Measurements from ENCODE around the gene MACROH2A1.
A peak's percentile ranks its signal among the peaks of the same experiment; 100 is the strongest.

MACROH2A1 gene

DNA sequence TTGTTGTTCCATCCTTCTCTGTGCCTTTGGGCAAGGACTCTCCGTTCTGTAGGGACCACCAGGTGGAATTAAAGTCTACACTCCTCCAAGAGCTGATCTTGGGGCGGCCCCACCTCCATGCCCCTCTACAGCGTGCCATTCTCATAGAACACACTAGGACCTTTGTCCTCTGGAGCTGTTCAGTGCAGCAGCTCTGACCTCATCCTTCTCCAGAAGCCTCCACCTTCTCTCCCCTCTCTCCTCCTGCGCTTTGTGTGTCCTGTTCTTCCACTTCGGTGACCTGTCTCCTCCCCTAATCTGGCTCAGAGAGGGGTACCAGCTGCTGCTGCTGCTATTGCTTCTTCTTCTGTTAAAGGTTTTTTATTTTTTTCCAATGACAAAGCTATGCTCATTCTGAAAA is 1.8 kb upstream of the MACROH2A1 start:
- H3K4me2 ChIP-seq (ENCODE audit: low read length): no peak overlapping the region
- no peak overlapping the region for H3K27ac ChIP-seq (ENCODE audit: low read depth, low read length)

DNA sequence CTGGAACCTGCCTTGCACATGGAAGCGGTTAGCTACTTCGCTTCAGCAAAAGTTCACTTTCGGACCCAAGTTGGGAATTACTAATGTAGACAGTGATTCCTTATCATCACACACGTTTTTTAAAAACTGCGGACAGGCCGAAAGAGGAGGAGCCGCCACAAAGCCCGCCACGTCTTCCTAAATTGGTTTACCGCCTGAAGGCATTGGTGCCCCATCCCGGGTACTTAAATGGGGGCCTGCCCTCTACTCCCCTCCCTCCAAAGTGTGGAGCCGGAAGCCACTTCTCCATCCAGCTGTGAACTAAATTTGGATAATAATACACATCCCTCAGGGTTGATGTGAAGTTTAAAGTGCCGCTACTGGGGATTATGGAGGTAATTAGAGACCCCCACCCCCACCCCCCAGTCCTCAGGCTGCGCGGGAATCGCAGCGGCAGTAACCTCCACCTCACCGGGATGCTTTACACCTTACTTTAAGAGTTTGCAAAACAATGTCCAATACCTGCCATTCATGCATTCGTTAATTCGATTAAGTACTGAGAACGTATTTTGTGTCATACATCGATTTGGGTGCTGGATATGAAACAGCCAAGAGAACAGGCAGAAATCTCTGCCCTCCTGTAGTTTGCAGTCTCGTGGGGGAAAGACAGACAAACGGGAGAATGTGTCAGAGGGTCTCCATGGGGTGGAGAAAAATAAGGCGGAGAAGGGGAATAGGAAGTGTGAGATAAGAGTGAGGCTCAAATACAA is 937 bp upstream of the MACROH2A1 start:
- peak overlapping the region; percentile 84 for H3K4me3 ChIP-seq (ENCODE audit: low read length)
- TF ChIP-seq, protein P1, sequence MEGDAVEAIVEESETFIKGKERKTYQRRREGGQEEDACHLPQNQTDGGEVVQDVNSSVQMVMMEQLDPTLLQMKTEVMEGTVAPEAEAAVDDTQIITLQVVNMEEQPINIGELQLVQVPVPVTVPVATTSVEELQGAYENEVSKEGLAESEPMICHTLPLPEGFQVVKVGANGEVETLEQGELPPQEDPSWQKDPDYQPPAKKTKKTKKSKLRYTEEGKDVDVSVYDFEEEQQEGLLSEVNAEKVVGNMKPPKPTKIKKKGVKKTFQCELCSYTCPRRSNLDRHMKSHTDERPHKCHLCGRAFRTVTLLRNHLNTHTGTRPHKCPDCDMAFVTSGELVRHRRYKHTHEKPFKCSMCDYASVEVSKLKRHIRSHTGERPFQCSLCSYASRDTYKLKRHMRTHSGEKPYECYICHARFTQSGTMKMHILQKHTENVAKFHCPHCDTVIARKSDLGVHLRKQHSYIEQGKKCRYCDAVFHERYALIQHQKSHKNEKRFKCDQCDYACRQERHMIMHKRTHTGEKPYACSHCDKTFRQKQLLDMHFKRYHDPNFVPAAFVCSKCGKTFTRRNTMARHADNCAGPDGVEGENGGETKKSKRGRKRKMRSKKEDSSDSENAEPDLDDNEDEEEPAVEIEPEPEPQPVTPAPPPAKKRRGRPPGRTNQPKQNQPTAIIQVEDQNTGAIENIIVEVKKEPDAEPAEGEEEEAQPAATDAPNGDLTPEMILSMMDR (IDR thresholded peaks at IDR 0.05; ENCODE audit: low read depth, low read length, poor library complexity, severe bottlenecking): no peak
- no peak for TF ChIP-seq EZH2phosphoT487 (IDR thresholded peaks at IDR 0.05; ENCODE audit: borderline replicate concordance, low read length)
- H3K36me3 ChIP-seq (ENCODE audit: control insufficient read depth, low read length): peaks cover 36% of the 10 kb centered on the region
- no peaks in the 10 kb centered on the region for H3K9me3 ChIP-seq (ENCODE audit: control insufficient read depth, insufficient read depth, low read length)
- peaks cover 51% of the 10 kb centered on the region for H3K79me2 ChIP-seq (ENCODE audit: control insufficient read depth, low read length)
- H3K4me1 ChIP-seq (ENCODE audit: control insufficient read depth, low read length): peaks cover 43% of the 10 kb centered on the region
- H3K27ac ChIP-seq (ENCODE audit: low read depth, low read length): peak overlapping the region; percentile 68
- peaks cover 21% of the 10 kb centered on the region for H4K20me1 ChIP-seq (ENCODE audit: control insufficient read depth, insufficient read depth, low read depth, low read length)
- no peaks in the 10 kb centered on the region for H3K9me2 ChIP-seq (replicated peaks; ENCODE audit: control insufficient read depth, low read length)
- H3K4me2 ChIP-seq (ENCODE audit: low read length): peak overlapping the region; percentile 86
- no peaks in the 10 kb centered on the region for H3F3A ChIP-seq (ENCODE audit: control insufficient read depth, insufficient read depth)
- peaks cover under 1% of the 10 kb centered on the region; the same call in 1 of the 2 replicates for H3K27me3 ChIP-seq (ENCODE audit: control insufficient read depth, low read length)

More for the DNA sequence above, 1.8 kb upstream of the MACROH2A1 start:
- peaks cover 34% of the 10 kb centered on the region for H3K4me1 ChIP-seq (ENCODE audit: control insufficient read depth, low read length)
- peaks cover 27% of the 10 kb centered on the region for H3K36me3 ChIP-seq (ENCODE audit: control insufficient read depth, low read length)
- no peaks in the 10 kb centered on the region for H3K9me3 ChIP-seq (ENCODE audit: control insufficient read depth, insufficient read depth, low read length)
- H3K9me2 ChIP-seq (replicated peaks; ENCODE audit: control insufficient read depth, low read length): no peaks in the 10 kb centered on the region
- no peak overlapping the region for H3K4me3 ChIP-seq (ENCODE audit: low read length)
- TF ChIP-seq EZH2phosphoT487 (IDR thresholded peaks at IDR 0.05; ENCODE audit: borderline replicate concordance, low read length): no peak
- TF ChIP-seq, protein P1 (IDR thresholded peaks at IDR 0.05; ENCODE audit: low read depth, low read length, poor library complexity, severe bottlenecking): no peak
- peaks cover 42% of the 10 kb centered on the region for H3K79me2 ChIP-seq (ENCODE audit: control insufficient read depth, low read length)
- H3K27me3 ChIP-seq (ENCODE audit: control insufficient read depth, low read length): peaks cover 3% of the 10 kb centered on the region; the same call in 1 of the 2 replicates
- H3F3A ChIP-seq (ENCODE audit: control insufficient read depth, insufficient read depth): no peaks in the 10 kb centered on the region
- H4K20me1 ChIP-seq (ENCODE audit: control insufficient read depth, insufficient read depth, low read depth, low read length): peaks cover 15% of the 10 kb centered on the region

DNA sequence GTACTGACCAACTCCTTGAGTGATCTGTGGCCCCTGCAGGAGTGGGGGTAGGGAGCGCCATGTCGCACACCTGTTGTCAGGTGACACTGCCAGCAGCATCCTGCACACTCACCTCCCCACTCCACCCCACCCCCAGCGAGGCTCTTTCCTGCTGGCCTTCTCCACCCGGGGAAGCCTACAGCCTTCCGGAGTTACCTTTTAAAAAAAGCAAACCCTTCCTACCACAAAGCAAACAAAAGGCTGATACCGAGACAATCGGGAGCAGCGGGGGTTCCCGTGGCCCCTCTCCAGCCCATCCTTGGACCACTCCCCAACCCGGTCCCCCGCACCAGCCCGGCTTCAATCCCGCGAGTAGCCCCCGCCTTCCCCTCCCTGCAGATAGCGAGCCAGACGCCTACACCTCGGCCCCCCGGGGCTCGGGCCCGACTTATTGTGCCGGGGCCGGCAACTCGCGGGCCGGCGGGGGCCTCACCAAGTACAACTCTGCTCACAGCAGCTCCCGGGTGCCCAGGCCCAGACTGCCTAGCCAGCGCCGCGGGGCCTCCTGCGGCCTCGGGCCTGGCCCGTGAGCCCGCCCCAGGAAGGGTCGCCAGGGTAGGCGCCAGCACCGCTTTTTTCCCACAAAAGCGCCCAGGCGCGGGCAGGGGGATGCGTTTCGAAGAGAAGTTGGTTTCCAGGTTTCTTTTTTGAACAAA is 724 bp downstream of the MACROH2A1 start:
- no peak for TF ChIP-seq EZH2phosphoT487 (IDR thresholded peaks at IDR 0.05; ENCODE audit: borderline replicate concordance, low read length)
- TF ChIP-seq, protein P1 (IDR thresholded peaks at IDR 0.05; ENCODE audit: low read depth, low read length, poor library complexity, severe bottlenecking): no peak
- peaks cover 68% of the 10 kb centered on the region for H3K79me2 ChIP-seq (ENCODE audit: control insufficient read depth, low read length)

More for the DNA sequence above, 724 bp downstream of the MACROH2A1 start:
- Histone ChIP-seq H3F3A (ENCODE audit: control insufficient read depth, insufficient read depth) (no peaks in the 10 kb centered on the region), H4K20me1 (ENCODE audit: control insufficient read depth, insufficient read depth, low read depth, low read length) (peaks cover 31% of the 10 kb centered on the region), H3K36me3 (ENCODE audit: control insufficient read depth, low read length) (peaks cover 50% of the 10 kb centered on the region), H3K27ac (ENCODE audit: low read depth, low read length) (peak overlapping the region; percentile 68), H3K27me3 (ENCODE audit: control insufficient read depth, low read length) (no peaks in the 10 kb centered on the region), H3K9me3 (ENCODE audit: control insufficient read depth, insufficient read depth, low read length) (no peaks in the 10 kb centered on the region), H3K4me2 (ENCODE audit: low read length) (peak overlapping the region; percentile 94), H3K4me1 (ENCODE audit: control insufficient read depth, low read length) (peaks cover 53% of the 10 kb centered on the region), H3K4me3 (ENCODE audit: low read length) (peak overlapping the region; percentile 84), H3K9me2 (replicated peaks; ENCODE audit: control insufficient read depth, low read length) (no peaks in the 10 kb centered on the region)
